Smooth muscle cell (in vitro differentiated cells): ENCODE data around the gene KCNAB2. TPM values are rescaled to one million over a fixed set of nuclear protein-coding genes. Genes with fewer than 3 reads are reported as not detected.
"Not testable (repeated sequence)": the region's sequence is repeated elsewhere in the genome, so short reads cannot be mapped to it uniquely, and the experiment has no call there.

Experiments
- DNase-seq: peaks from one replicate; lab custom pipeline; 2025; ENCODE audit not compliant: unreplicated experiment; lab: John Stamatoyannopoulos, UW
- H2AFZ ChIP-seq: fragments of 200-600 bp; sonication (generic); 2 replicates; pipeline ENCODE4 v1.6.0; 2016; ENCODE audit warnings: antibody characterized with exemption, low read depth, mild to moderate bottlenecking
- H3F3A ChIP-seq: fragments of 200-600 bp; sonication (generic); 2 replicates; pipeline ENCODE4 v1.6.0; 2017; ENCODE audit warnings: antibody characterized with exemption, low read depth
- H3K27ac ChIP-seq: fragments of 200-600 bp; sonication (generic); 2 replicates; pipeline ENCODE4 v1.5.1; 2016; ENCODE audit warnings: low read depth, mild to moderate bottlenecking
- H3K27me3 ChIP-seq: fragments of 200-600 bp; sonication (generic); 2 replicates; pipeline ENCODE4 v1.6.1; 2016; ENCODE audit warnings: low read depth, mild to moderate bottlenecking
- H3K36me3 ChIP-seq: fragments of 200-600 bp; sonication (generic); 2 replicates; pipeline ENCODE4 v1.5.1; 2016; ENCODE audit warnings: low read depth
- H3K4me1 ChIP-seq: fragments of 200-600 bp; sonication (generic); 2 replicates; pipeline ENCODE4 v1.5.1; 2016; ENCODE audit warnings: low read depth
- H3K4me2 ChIP-seq: fragments of 200-600 bp; sonication (generic); 2 replicates; pipeline ENCODE4 v1.6.0; 2016; ENCODE audit warnings: mild to moderate bottlenecking
- H3K4me3 ChIP-seq: fragments of 200-600 bp; sonication (generic); 2 replicates; pipeline ENCODE4 v1.5.1; 2016; ENCODE audit warnings: mild to moderate bottlenecking
- H3K79me2 ChIP-seq: fragments of 200-600 bp; sonication (generic); 2 replicates; pipeline ENCODE4 v1.6.0; 2016; ENCODE audit warnings: low read depth, mild to moderate bottlenecking
- H3K9ac ChIP-seq: fragments of 200-600 bp; sonication (generic); 2 replicates; pipeline ENCODE4 v1.6.0; 2016; ENCODE audit warnings: low read depth
- H3K9me3 ChIP-seq: fragments of 200-600 bp; sonication (generic); replicated peaks from 2 replicates; pipeline ENCODE4 v1.5.1; 2016; ENCODE audit warnings: low read depth
- H4K20me1 ChIP-seq: fragments of 200-600 bp; sonication (generic); 2 replicates; pipeline ENCODE4 v1.6.0; 2016; ENCODE audit warnings: low read depth
- WGBS: methylation state at CpG from one replicate; pipeline ENCODE4 v1.1.7; 2016; ENCODE audit warnings: low lambda C conversion rate; 5-methylcytosine and 5-hydroxymethylcytosine counted together
- polyA plus RNA-seq: library from polyadenylated mRNA; unstranded; fragments of >200 nt; fragmentation: Nextera tagmentation; extraction: Ambion mirVana; gene quantifications from 2 replicates; pipeline ENCODE4 v1.2.1, GENCODE V29; 2016
- total RNA-seq: library from RNA; depleted of rRNA; stranded (reverse); fragments of >200 nt; gene quantifications from 2 replicates; pipeline ENCODE4 v1.2.3, GENCODE V29; 2014
- TF ChIP-seq, protein P1 (sequence below): fragments of 200-600 bp; sonication (generic); IDR thresholded peaks from 2 replicates; pipeline ENCODE4 v1.5.1; 2017; ENCODE audit warnings: borderline replicate concordance, mild to moderate bottlenecking, antibody characterized with exemption; ENCODE audit not compliant: insufficient read depth, poor library complexity, severe bottlenecking

KCNAB2 gene
- total and polyA plus RNA-seq, 2 experiments from 2014 or later: 3.6 to 3.9 TPM

DNA sequence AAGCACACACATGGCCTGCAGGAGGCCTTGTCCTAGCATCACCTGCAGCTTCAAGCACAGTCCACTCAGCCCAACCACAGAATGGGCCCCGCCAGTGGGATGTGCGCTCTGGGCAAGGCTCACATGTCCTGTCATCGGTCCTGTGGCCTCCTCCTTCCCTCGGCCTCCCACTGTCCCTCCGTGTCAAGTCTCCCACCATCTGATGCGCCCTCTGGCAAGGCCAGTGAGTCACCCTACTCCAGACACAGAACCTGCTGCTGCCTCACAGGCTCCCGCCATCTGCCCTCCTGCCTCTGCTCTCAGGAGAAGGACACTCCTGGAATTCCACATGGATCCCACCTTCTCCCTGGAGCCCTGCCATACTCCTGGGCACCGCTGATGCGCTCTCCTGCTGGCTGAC, 14.2 kb downstream of the KCNAB2 start:
- WGBS: 70% methylated on average over 9 of the region's 9 CpGs

DNA sequence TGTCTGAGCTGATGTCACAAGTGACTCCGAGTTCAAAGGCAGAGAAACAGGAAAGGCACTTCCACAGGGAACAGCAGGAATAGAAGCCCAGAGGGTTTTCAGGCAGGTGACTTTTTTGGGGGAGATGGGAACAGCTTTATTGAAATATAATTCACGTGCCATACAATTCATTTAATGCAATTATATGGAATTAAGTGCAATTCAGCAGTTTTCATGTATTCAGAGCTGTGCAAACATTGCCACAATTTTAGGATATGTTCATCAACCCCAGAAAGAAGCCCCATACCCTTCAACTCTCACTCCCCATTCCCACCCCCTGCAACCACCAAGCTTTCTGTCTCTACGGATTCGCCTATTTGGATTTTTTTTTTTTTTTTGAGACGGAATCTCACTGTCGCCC, 17.0 kb downstream of the KCNAB2 start:
- Histone ChIP-seq H3K27me3 (no peaks in the 10 kb centered on the region), H3K79me2 (no peaks in the 10 kb centered on the region), H3K9ac (no peak overlapping the region), H3K36me3 (no peaks in the 10 kb centered on the region), H3K4me3 (no peak overlapping the region), H2AFZ (no peak overlapping the region), H3K9me3 (no peaks in the 10 kb centered on the region), H3K4me1 (no peaks in the 10 kb centered on the region), H3F3A (no peaks in the 10 kb centered on the region), H4K20me1 (no peaks in the 10 kb centered on the region), H3K27ac (no peak overlapping the region), H3K4me2 (no peak overlapping the region)
- TF ChIP-seq, protein P1, sequence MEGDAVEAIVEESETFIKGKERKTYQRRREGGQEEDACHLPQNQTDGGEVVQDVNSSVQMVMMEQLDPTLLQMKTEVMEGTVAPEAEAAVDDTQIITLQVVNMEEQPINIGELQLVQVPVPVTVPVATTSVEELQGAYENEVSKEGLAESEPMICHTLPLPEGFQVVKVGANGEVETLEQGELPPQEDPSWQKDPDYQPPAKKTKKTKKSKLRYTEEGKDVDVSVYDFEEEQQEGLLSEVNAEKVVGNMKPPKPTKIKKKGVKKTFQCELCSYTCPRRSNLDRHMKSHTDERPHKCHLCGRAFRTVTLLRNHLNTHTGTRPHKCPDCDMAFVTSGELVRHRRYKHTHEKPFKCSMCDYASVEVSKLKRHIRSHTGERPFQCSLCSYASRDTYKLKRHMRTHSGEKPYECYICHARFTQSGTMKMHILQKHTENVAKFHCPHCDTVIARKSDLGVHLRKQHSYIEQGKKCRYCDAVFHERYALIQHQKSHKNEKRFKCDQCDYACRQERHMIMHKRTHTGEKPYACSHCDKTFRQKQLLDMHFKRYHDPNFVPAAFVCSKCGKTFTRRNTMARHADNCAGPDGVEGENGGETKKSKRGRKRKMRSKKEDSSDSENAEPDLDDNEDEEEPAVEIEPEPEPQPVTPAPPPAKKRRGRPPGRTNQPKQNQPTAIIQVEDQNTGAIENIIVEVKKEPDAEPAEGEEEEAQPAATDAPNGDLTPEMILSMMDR: no peak
- WGBS: 94% methylated on average over 6 of the region's 6 CpGs
- DNase-seq: no peak

More for the DNA sequence above, 14.2 kb downstream of the KCNAB2 start:
- Histone ChIP-seq H3K27me3 (peaks cover 2% of the 10 kb centered on the region), H3F3A (no peaks in the 10 kb centered on the region), H3K36me3 (no peaks in the 10 kb centered on the region), H3K27ac (no peak overlapping the region), H2AFZ (no peak overlapping the region), H3K4me2 (no peak overlapping the region), H4K20me1 (no peaks in the 10 kb centered on the region), H3K9me3 (no peaks in the 10 kb centered on the region), H3K9ac (no peak overlapping the region), H3K79me2 (no peaks in the 10 kb centered on the region), H3K4me1 (no peaks in the 10 kb centered on the region), H3K4me3 (no peak overlapping the region)
- TF ChIP-seq, protein P1: no peak
- DNase-seq: no peak

DNA sequence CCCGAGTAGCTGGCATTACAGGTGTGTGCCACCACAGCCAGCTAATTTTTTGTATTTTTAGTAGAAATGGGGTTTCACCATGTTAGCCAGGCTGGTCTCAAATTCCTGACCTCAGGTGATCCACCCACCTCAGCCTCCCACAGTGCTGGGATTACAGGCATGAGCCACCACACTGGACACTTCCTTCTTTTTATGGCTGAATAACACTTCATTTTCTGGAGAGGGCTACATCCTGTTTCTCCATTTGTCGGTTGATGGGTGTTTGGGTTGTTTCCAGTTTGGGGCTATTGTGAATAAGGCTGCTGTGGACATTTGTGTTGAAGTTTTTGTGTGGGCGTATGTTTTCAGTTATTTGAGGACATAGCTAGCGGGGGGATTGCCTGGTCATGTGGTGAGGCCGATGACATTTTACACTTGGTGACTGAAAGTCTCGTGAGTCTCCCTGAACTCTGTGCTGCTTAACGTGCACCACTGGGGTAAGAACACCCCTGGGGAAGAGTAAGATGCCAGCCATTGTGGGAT, 17.9 kb downstream of the KCNAB2 start:
- not testable (repeated sequence) for H3K9ac ChIP-seq, H3K36me3 ChIP-seq, H3K79me2 ChIP-seq, H3F3A ChIP-seq, H3K4me3 ChIP-seq, H3K27me3 ChIP-seq, H2AFZ ChIP-seq, H4K20me1 ChIP-seq, H3K4me2 ChIP-seq, H3K27ac ChIP-seq, H3K4me1 ChIP-seq, DNase-seq, H3K9me3 ChIP-seq
- 87% methylated on average over 7 of the region's 7 CpGs for WGBS

DNA sequence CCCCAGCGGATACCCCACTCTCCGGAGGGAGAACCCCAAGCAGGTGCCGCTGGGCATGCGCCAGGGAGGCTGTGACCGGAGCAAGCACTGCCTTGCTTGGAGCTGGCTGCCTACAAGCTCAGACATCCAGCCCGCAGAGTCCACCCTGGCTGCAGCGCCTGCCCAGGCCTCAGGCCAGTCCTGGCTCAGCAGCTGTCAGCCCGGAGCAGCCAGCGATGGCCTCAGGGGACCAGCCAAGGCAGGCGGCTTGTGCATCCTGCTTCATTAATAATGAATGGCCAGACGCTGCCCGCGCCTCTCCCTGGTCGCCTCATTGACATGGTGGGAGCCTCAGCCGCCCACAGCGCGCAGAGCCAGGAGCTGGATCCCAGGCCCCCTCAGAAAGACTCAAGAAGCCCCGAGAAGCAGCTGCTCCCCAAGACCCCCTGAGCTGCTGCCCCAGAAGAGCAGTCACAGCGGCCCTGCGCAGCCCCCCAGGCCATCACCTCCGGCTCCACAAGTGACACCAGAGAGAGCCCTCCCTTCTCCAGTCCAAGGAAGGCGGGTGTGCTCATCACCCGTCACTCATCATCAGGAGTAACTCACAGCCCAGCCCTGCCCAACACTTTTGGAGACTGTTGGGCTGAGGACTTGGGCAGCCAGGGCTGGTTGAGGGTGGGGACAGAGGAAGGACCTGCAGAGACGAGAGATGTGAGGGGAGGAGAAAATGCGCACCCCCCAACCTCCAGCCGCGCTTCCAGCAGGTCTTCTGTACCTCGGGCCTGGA, 19.6 kb downstream of the KCNAB2 start:
- Histone ChIP-seq H3K9ac (no peak overlapping the region), H3K4me2 (no peak overlapping the region), H3K36me3 (no peaks in the 10 kb centered on the region), H3K79me2 (no peaks in the 10 kb centered on the region), H3K9me3 (no peaks in the 10 kb centered on the region), H4K20me1 (no peaks in the 10 kb centered on the region), H2AFZ (no peak overlapping the region), H3K4me3 (no peak overlapping the region), H3K4me1 (no peaks in the 10 kb centered on the region), H3K27me3 (no peaks in the 10 kb centered on the region), H3F3A (no peaks in the 10 kb centered on the region), H3K27ac (no peak overlapping the region)
- DNase-seq: no peak
- 91% methylated on average over 28 of the region's 28 CpGs for WGBS
- TF ChIP-seq, protein P1: no peak
